Uterus (tissue), 4 donors: ENCODE data around the gene PNPO. TPM values are rescaled to one million over a fixed set of nuclear protein-coding genes. Genes with fewer than 3 reads are reported as not detected.

Experiments
- DNase-seq, 2 donors: peaks; one replicate each; pipeline ENCODE4 v3.0.0-alpha.2; 2019 to 2020
- H3K27ac ChIP-seq, 2 donors: fragments of 200-600 bp; sonication (generic); 1 replicate in 1 of 2; 2 replicates in 1 of 2; pipeline ENCODE4 v1.5.1; 2016 to 2018
- H3K27me3 ChIP-seq, 2 donors: fragments of 200-600 bp; sonication (generic); one replicate each; pipeline ENCODE4 v1.5.1; 2018 to 2019; ENCODE audit warnings: control low read depth in 1 of 2
- H3K36me3 ChIP-seq, 2 donors: fragments of 200-600 bp; sonication (generic); one replicate each; pipeline ENCODE4 v1.5.1; 2019; ENCODE audit warnings: control low read depth in 1 of 2
- H3K4me1 ChIP-seq, 2 donors: fragments of 200-600 bp; sonication (generic); one replicate each; pipeline ENCODE4 v1.5.1; 2018 to 2019; ENCODE audit warnings: control low read depth in 1 of 2
- H3K4me3 ChIP-seq, 2 donors: fragments of 200-600 bp; sonication (generic); 1 replicate in 1 of 2; 2 replicates in 1 of 2; pipeline ENCODE4 v1.5.1; 2018 to 2019; ENCODE audit warnings: mild to moderate bottlenecking in 1 of 2
- H3K9me3 ChIP-seq, 2 donors: fragments of 200-600 bp; sonication (generic); one replicate each; pipeline ENCODE4 v1.5.1; 2019; ENCODE audit warnings: control low read depth in 1 of 2
- POLR2A ChIP-seq, 2 donors: fragments of 450-650 bp; IDR thresholded peaks; one replicate each; pipeline ENCODE4 v1.6.1; 2016; ENCODE audit warnings: antibody characterized with exemption in 2 of 2, mild to moderate bottlenecking in 1 of 2, moderate library complexity in 1 of 2
- intact Hi-C: fragments of 100-400 bp; cut with DNase I; formaldehyde crosslinking; loops from one replicate; pipeline ENCODE4 v1.15.1; 2023; ENCODE audit warnings: low total_unique reads
- total RNA-seq, 4 donors: library from RNA; depleted of rRNA in 3 of 4; stranded (reverse); fragments of >200 nt in 3 of 4; gene quantifications; one replicate each; pipeline versions ENCODE4 v1.1.0 to v1.2.4, GENCODE V29; 2014 to 2023
- TF ChIP-seq, protein P1 (sequence below), 4 experiments: fragments of 200-600 bp in 2 of 4; fragments of 450-650 bp in 2 of 4; sonication (generic) in 2 of 4; IDR thresholded peaks; one replicate each; pipeline ENCODE4 v1.5.1; 2016 to 2019; ENCODE audit warnings: antibody characterized with exemption in 4 of 4, mild to moderate bottlenecking in 2 of 4, moderate library complexity in 1 of 4
- donor health status: DM: yes; HTN: yes; CAD: no.

Gene PNPO
- total RNA-seq, 4 donors from 2014 or later = 16.7 to 29.4 (median 17.4) TPM

DNA sequence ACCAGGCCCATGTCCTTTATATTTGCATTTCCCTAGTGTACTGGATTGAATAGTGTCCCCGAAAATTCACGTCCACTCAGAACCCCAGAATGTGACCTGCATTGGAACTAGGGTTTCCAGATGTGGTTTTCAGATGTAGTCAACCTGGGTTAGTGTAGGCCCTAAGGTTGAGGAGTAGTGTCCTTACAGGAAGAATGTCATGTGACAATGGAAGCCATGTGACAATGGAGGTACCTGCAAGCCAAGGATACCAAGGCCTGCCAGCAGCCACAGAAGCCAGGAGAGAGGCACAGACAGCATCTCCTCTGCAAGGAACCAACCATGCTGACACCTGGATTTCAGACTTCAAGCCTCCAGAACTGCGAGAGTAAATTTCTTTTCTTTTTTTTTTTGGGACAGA, 21.5 kb downstream of the PNPO start:
- Histone ChIP-seq H3K27me3 (no peaks in the 10 kb centered on the region), H3K4me3 (no peak overlapping the region), H3K9me3 (no peaks in the 10 kb centered on the region), H3K27ac (no peak overlapping the region), H3K4me1 (no peaks in the 10 kb centered on the region), H3K36me3 (no peaks in the 10 kb centered on the region)
- DNase-seq = no peak
- intact Hi-C loops = no loop called here
- TF ChIP-seq, protein P1, sequence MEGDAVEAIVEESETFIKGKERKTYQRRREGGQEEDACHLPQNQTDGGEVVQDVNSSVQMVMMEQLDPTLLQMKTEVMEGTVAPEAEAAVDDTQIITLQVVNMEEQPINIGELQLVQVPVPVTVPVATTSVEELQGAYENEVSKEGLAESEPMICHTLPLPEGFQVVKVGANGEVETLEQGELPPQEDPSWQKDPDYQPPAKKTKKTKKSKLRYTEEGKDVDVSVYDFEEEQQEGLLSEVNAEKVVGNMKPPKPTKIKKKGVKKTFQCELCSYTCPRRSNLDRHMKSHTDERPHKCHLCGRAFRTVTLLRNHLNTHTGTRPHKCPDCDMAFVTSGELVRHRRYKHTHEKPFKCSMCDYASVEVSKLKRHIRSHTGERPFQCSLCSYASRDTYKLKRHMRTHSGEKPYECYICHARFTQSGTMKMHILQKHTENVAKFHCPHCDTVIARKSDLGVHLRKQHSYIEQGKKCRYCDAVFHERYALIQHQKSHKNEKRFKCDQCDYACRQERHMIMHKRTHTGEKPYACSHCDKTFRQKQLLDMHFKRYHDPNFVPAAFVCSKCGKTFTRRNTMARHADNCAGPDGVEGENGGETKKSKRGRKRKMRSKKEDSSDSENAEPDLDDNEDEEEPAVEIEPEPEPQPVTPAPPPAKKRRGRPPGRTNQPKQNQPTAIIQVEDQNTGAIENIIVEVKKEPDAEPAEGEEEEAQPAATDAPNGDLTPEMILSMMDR (IDR thresholded peaks at IDR 0.05) = no peak
- no peak for TF ChIP-seq POLR2A (IDR thresholded peaks at IDR 0.05)

DNA sequence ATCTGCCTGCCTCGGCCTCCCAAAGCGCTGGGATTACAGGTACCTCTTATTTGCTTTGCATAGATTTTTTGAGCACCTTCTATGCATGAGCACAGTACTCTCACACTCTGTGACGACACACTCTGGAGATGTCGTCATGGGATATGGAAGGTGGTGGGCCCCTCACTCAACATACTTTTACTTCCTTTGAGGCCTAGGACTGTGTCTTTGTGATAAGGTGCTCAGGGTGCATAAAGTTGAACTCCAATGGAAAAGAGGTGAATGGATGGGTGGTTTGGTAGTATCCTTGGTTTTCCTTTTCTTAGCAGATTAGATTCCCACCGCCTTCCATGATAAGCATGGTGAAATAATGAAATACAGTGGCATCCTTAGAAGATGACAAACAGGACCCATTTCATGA, 23.5 kb downstream of the PNPO start:
- no peak overlapping the region for H3K4me3 ChIP-seq
- intact Hi-C loops = no loop called here

DNA sequence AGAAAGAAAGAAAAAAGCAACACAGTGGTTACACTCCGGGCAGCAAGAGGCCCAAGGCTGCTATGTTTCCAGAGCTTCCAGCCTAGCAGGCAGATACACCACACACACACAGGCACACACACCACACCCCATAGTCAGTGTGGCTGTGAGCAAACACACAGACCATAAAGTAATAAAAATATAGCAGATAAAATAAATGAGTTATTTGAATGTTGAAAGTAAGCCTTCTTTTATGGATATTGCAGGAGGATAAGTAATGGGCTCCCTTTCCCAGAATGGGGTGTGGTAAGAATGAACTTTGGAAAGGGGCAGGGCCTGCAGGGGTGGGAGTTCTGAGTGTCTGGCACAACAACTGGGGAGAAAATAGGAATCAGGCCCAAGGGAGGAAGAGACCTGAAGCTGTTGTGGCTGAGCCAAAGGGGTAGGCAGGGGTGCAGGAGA, 24.7 kb downstream of the PNPO start:
- peak; percentile 34 to 56 for DNase-seq
- intact Hi-C loops = no loop called here
- TF ChIP-seq POLR2A (IDR thresholded peaks at IDR 0.05) = no peak
- TF ChIP-seq, protein P1 (IDR thresholded peaks at IDR 0.05) = no peak
- Histone ChIP-seq H3K27ac (peak overlapping the region; percentile 51 to 67), H3K27me3 (no peaks in the 10 kb centered on the region), H3K4me1 (no peaks in the 10 kb centered on the region), H3K4me3 (no peak overlapping the region), H3K9me3 (no peaks in the 10 kb centered on the region), H3K36me3 (no peaks in the 10 kb centered on the region)

More for the DNA sequence above, 23.5 kb downstream of the PNPO start:
- H3K27ac ChIP-seq = no peak overlapping the region
- no peaks in the 10 kb centered on the region for H3K9me3 ChIP-seq
- H3K4me1 ChIP-seq = no peaks in the 10 kb centered on the region
- no peak for TF ChIP-seq POLR2A (IDR thresholded peaks at IDR 0.05)
- TF ChIP-seq, protein P1 (IDR thresholded peaks at IDR 0.05) = no peak
- DNase-seq = no peak
- no peaks in the 10 kb centered on the region for H3K27me3 ChIP-seq
- H3K36me3 ChIP-seq = no peaks in the 10 kb centered on the region

DNA sequence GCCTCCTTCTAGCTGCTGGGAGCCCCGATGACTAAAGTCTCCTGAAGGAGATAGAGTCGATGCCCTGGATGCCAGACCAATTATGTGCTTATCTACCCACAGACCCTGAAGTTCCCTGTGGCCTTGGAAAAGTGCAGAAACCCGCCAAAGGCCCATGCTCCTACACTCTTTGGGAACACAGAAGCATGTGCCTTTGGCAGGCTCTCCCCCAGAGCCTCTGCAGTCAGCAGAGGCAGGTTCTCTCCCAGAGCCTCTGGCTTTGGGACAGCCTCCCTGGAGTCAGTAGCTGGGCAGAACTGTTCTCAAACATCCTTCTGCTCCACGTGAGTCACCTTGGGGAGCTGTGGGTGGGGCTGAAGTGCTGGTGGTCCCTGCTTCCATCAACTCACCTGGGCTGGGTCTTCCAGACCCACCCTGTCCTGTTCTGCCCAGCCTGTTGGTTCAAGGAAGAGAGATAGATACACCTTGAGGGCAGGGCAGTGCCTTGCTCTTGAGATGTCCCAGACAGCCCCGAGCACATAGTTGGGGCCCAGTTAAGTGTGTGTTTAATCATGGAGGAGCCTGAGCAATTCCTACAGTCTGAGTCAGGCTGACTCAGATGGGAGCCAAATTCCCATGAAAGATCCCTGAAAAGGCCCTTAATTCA, 26.4 kb downstream of the PNPO start:
- Histone ChIP-seq H3K27me3 (no peaks in the 10 kb centered on the region), H3K4me3 (no peak overlapping the region), H3K4me1 (no peaks in the 10 kb centered on the region), H3K27ac (peak overlapping the region in 1 of 2 donors; percentile 67), H3K9me3 (no peaks in the 10 kb centered on the region), H3K36me3 (no peaks in the 10 kb centered on the region)
- TF ChIP-seq, protein P1 (IDR thresholded peaks at IDR 0.05) = no peak
- TF ChIP-seq POLR2A (IDR thresholded peaks at IDR 0.05) = no peak
- DNase-seq = peak in 1 of 2 donors; percentile 34
- intact Hi-C loops = no loop called here

DNA sequence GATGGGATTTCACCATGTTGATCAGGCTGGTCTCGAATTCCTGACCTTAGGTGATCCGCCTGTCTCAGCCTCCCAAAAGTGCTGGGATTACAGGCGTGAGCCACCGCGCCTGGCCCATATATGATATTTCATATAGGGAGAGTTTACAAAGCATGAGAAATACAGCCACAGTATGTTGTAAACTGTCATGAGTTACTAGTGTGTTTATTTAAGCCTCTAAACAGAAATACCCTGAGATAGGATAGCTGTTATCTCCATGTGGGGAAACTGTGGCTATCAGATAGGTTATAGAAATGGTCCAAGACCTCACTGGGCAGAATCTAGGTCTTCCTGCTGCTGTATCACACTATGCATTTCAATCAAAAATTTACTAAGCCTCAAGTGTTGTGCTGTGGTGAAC, 27.5 kb downstream of the PNPO start:
- DNase-seq = no peak

More for the DNA sequence above, 27.5 kb downstream of the PNPO start:
- intact Hi-C loops = no loop called here
- no peak overlapping the region for H3K27ac ChIP-seq
- H3K4me1 ChIP-seq = no peaks in the 10 kb centered on the region
- TF ChIP-seq, protein P1 (IDR thresholded peaks at IDR 0.05) = no peak
- TF ChIP-seq POLR2A (IDR thresholded peaks at IDR 0.05) = no peak
- no peaks in the 10 kb centered on the region for H3K36me3 ChIP-seq
- no peak overlapping the region for H3K4me3 ChIP-seq
- no peaks in the 10 kb centered on the region for H3K9me3 ChIP-seq
- no peaks in the 10 kb centered on the region for H3K27me3 ChIP-seq
